ENCODE data around the gene TRIM15. TPM values are rescaled to one million over a fixed set of nuclear protein-coding genes. Genes with fewer than 3 reads are reported as not detected.
A peak's percentile ranks its signal among the peaks of the same experiment; 100 is the strongest.
"Not testable (repeated sequence)": the region's sequence is repeated elsewhere in the genome, so short reads cannot be mapped to it uniquely, and the experiment has no call there.

TRIM15 gene
- total RNA-seq (2014; rRNA removed; shearing (Covaris generic)): 0.04 TPM in 1 of 2 replicates, not detected in the other

DNA sequence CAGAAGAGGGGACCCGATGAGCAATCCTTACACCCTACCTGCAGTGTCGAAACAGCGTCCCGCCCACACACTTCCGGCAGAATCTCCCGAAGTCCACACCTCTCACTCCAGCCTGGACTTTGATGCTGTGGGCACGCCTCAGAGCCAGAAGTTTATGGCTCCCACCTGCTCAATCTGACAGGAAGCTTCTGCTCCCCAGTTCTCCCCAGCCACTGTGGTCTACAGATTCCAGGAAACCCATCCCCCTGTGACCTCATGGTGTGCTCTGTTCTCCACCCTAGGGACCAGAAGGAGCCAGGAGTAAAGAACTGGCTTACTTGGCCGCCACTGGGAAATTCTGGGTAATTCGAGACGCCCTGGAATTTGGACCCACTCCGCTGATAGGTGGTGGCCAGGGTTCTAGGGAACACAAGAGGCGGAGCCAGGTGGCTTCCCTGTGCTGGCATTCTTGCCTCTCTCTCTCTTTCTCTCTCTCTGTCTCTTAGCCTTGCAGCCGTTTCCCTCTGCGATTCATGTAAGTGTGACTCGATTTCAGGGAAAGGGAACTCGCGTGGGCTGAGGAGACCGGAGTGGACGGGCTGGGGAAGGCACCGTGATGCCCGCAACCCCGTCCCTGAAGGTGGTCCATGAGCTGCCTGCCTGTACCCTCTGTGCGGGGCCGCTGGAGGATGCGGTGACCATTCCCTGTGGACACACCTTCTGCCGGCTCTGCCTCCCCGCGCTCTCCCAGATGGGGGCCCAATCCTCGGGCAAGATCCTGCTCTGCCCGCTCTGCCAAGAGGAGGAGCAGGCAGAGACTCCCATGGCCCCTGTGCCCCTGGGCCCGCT lies at the start of gene TRIM15:
TSS of gene TRIM15 (plus strand) at position 457 of the 828 bp plus-strand sequence. CDS start at position 596, 139 bp downstream.
- DNase-seq (ENCODE audit: low spot score): no peak

DNA sequence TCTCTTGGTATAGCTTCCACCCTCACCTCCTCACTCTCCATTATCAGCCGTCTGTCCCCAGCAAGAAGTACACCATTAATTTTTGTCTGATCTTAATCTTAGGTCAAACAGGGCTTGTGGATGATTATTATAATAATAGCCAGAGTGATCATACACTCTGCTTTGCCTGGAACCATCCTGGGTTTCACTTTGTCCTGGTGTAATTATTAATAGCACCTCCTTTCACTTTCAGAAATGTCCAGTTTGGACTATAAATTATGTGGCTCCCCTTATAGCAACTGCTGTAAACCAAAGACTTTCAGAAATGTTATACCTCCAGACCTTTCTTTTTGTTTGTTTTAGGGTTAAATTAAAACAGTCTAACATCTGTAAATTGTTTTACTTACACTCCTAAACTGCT lies 49.5 kb upstream of the TRIM15 start:
- no peak for DNase-seq (ENCODE audit: low spot score)

DNA sequence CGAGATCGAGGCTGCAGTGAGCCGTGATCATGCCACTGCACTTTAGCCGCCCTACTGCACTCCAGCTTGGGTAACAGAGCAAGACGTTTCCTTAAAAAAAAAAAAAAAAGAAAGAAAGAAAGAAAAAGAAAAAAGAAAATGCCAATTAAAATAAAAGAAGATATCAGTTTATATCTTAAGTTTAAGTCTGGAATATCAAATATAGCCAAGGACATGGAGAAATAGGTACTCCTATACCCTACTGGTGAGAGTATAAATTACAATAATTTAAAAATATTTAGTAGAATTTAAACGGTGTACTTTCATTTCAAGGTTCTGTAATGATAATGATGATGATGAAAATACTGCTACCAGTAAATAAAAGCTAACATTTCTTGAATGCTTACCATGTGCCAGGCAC lies 46.6 kb upstream of the TRIM15 start:
- DNase-seq (ENCODE audit: low spot score): no peak

DNA sequence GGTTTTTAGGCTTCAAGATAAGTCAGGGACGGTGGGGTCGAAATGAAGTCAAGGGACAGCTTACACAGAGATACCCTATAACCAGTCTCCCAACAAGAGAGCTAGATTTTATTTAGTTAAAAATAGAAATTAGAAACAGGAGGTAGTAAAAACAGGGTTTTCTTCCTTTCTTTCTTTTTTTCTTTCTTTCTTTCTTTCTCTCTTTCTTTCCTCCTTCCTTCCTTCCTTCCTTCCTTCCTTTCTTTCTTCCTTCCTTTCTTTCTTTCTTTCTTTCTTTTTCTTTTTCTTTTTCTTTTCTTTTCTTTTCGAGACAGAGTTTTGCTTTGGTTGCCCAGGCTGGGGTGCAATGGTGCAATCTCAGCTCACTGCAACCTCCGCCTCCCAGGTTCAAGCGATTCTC lies 44.7 kb upstream of the TRIM15 start:
- DNase-seq (ENCODE audit: low spot score): not testable (repeated sequence)

DNA sequence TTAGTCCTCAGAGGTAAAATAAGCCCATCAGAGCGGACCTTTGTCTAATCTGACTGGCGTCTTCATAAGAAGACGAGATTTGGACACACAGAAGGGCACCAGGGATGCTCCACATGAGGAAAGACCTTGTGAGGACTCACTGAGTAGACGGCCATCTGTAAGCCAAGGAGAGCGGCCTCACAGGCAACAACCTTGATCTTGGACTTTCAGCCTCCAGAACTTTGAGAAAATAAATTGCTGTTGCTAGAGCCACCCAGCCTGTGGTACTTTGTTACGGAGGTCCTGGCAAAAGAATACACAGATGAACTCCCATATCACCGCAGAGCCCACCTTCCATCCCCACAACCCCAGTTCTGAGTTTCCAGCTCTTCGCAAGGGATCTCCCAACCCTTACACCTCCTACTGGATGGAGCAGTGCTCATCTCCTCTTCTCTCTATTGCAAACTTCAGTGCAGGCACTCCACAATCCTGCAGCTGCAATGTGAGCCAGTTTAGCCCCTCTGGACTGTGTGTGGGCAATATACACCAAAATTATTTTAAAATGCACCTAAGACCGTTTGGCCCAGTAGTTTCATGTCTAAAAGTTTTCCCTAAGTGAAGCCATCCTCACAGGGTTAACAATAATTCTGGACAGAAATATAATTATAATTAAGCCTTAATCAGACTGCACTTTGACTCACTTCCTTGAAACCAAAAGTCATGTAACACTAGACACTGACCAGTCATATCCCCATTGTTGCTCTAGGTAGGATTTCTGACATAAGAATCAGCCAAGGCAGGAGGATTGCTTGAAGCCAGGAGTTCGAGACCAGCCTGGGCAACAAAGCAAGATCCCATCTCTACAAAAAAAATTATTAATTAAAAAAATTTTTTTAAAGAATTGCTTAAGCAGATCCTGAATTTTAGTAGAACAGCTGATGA lies 41.6 kb upstream of the TRIM15 start:
- no peak for DNase-seq (ENCODE audit: low spot score)

DNA sequence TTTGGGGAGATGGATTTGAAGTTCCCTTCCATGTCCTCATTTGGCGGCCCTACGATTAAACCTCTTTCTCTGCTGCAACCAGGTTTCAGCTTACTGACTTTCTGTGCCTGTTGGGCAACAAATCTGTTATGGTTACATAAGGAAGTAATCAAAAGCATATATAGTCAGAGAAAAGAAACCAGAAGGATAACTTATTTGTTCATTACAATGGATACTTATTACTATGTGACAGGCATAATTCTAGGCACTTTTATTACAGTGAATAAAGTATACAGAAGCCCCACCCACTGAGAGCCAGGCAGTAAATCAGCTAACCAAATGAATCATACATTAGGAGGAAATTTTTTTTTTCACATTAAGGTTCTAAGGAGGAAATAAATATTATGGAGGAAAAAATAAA lies 40.8 kb upstream of the TRIM15 start:
- DNase-seq (ENCODE audit: low spot score): no peak

DNA sequence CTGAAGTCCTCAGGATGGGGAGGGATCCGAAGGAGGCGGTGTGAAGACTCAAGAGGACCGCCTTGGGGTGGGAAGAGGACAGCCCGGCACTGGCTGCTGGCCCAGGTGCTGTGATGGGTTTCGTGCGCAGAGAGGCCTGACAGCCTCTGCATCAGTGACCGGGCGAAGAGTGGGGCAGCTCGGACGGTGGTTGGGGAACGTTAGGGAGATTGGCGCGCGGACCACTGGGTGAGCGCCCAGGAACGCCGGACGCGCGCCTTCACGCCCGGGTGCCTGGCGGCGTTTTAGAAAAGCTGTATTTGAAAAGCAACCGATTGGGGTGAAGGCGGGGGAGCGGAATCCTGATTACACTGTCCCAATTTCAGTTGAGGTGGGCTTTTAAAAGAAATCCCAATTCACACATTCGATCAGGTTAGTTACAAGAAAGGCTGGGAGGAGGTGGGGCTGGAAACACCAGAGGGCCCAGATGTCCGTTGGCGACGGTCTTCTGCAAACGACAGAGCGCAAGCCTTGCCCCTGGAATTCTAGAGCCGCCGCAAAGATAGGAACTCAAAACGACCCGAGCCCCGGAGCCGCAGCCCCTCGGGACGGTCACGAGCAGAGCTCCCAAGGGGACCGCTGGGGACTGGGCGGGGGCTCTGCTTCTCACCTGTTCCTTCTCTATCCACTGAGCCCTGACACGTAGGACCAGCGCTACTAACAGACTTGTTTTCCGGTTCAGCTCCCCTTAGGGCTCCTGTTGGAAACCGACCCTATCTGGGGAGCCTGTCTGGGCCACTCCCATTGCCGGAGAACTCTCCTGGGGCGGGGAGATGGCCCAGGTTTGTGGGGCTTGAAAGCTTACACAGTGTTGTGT lies 35.9 kb upstream of the TRIM15 start:
- no peak for DNase-seq (ENCODE audit: low spot score)

DNA sequence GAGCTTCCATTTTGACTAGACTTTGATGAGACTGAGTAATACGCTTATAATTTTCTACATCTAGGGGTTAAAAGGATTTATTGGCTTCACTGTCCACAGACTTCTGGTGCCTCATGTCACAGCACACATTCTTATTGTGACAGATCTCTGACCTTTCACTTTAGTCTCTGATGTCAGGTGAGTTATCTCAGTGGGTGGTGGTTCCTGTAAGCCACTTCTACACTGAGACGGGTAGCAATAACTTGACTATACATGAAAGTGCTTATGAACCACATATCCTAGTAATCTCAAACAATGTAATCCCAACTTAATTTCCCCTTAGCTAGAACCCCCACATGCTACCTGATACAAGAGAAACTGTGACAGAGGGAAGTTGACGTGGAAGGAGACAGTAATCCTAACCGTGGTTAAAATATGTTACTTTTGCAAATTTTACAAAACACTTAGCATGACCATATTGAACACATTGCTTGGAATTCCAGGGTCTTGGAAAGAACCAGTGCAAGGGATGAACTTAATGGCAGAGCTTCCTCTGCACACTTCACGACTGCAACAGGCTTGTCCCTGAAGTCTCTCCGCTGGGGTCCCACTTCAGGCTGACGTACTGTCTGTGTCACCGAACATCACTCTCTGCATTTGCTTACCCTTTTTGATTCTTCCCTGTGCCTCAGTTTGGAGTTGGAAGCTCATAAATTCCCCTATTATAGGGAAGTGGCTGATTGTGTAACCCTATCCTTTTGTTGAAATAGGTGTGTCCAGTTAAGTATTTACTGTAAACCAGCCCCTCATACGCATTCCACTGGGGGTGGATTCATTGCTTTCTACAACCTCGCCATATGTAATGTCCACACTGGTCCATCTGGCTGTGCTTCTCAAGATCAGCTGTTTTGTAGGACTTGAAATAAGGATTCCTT lies 33.8 kb upstream of the TRIM15 start:
- peak; percentile 32 for DNase-seq (ENCODE audit: low spot score)

DNA sequence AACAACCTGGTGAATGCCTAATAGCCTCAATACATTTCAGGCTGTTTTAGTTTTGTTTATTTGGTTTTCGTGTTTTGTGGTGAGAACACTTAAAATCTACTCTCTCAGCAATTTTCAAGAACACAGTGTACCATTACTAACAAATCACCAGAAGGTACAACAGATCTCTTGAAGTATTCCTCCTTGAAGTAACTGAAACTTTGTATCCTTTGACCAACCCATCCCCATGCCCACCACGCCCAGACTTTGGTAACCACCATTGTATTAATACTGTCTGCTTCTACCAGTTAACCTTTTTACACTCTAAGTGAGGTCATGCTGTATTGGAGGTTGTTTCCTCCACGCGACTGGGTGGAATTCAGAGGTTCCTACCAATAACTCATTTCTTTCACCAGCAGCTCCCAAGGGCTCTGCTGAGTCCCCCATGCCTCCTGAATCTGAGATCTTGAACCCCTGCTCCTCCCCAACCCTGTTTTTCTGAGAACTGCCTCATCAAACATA lies 33.1 kb upstream of the TRIM15 start:
- DNase-seq (ENCODE audit: low spot score): no peak

DNA sequence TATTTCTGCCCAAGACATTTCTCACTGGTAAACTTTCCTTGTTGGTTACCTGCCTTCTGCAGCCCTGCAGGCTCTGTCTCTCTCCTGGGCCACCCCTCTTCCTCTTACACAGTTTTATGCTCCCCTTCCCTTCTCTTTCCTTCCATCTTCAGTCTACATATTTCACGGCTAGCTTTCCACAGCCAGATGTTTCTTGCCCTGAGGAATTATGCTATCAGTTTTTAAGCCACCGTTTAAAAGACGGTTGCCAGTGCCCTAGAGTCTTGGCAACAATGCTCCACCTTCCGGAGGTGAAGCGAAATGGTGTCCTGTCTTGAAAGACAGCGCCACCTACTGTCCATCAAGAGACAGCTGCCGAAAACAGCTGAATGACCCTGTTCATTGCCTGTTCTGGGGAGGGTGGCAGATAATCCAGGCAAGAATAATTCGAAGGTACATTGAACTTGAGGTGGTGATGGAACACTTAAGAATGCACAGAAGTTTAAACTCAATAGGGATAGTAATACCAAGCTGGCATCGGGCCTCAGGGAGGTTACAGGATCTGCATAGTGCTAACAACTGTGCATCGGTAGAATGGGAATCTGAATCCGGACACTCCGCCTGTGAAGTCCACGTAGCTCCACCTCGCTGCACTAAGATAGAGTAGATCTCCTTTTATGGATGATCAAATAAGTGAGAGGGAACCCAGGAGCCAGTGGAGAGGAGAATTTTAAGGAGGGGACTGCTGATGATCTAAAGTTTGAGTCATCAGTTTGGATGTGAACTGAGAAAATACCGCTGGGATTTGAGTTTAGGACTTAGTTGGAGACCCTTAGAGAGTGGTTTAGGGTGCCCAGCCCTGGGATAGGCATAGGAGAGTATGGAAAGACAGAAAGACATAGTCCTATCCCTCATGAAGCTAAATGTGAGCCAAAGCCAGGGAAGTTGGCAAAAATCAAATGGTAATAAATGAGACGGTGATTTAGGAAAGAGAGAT lies 32.2 kb upstream of the TRIM15 start:
- DNase-seq (ENCODE audit: low spot score): peak; percentile 90

DNA sequence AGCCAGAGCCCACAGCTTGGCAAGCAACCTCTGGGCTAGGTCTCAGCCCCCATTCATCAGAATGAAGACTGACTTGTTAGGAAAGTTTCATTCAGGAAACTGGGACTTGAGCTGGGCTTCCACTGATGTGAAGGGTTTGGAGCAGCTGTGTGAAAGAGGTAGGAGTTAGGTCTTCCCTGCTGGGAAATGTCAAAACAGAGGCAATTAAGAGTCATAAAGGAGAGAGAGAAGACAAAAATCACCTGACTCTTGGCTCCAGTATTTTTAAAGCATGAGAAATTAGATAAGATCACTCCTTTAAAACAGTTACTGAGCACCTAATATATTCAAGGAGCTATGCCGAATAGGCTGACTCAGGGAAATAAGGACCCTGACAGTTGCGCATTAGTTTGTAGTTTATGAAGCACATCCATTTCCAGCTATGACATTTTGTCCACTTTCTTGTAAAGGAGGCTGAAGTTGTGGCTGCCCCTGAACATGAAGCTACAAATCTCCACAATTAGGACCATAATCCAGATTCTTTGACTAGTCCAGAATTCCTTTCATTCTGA lies 31.3 kb upstream of the TRIM15 start:
- DNase-seq (ENCODE audit: low spot score): no peak

DNA sequence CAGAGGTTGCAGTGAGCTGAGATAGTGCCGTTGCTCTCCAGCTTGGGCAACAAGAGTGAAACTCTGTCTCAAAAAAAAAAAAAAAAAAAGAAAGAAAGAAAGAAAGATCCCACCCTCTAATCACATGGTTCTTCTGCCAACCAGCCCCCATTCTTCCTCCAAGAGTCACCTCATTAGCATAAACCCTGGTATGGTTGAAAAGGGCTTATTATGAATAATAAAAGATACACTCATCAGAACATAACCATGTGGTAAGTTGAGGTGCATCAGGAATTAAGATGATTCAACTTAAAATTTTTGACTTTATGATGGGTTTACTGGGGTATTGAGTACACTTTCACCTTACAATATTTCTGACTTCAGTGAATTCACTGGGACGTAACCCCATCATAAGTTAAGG lies 28.2 kb upstream of the TRIM15 start:
- no peak for DNase-seq (ENCODE audit: low spot score)

DNA sequence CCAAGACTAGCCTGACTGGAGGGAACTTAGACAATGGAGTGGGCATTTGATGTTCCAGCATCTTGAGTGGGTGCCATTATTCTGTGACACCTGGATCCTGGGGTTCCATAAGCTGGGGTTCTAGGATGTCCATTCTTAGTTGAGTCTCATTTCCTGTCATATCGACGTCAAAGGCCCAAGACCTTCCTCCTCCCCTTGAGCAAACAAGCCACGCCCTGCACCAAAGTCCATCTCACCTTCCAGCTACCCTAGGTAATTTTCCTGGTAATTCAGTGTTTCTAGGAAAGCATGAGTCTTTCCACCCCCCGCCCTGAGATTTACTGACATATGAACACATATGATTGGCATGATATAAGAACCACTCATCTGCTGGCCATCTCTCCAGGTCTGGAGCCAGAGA lies 27.6 kb upstream of the TRIM15 start, which contains the start of gene TRIM40:
TSS of gene TRIM40 (plus strand) at position 384 of the 400 bp plus-strand sequence. CDS start 897 bp downstream, outside the sequence.
- DNase-seq (ENCODE audit: low spot score): no peak

DNA sequence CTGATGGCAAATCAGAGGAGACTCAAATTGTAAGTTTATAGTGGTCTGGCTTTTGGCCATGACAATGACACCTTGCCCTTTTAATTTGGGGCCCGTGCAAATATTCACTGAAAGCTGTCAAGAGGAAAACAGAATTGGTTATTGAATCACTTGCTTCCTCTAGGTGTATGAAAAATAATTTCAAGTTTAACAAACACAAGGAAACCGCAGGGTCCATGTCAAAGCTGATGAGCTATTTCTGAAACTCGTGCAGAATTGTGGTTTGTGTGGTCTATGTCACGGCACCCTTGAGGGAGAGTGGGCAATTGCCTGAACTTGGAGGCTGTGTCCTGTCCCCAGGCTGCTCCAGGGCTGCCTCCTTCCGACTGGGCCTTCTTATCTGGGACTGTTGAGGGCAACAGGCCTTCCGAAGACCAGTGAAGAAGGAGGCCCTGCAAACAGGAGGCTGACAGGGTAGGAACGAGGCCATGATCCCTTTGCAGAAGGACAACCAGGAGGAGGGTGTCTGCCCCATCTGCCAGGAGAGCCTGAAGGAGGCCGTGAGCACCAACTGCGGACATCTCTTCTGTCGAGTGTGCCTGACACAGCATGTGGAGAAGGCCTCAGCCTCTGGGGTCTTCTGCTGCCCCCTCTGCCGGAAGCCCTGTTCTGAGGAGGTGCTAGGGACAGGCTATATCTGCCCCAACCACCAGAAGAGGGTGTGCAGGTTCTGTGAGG lies 26.6 kb upstream of the TRIM15 start:
- no peak for DNase-seq (ENCODE audit: low spot score)

DNA sequence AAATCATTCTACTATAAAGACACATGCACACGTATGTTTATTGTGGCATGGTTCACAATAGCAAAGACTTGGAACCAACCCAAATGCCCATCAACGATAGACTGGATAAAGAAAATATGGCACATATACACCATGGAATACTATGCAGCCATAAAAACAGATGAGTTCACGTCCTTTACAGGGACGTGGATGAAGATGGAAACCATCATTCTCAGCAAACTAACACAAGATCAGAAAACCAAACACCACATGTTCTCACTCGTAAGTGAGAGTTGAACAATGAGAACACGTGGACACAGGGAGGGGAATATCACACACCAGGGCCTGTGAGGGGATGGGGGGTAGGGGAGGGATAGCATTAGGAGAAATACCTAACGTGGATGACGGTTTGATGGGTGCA lies 23.1 kb upstream of the TRIM15 start:
- not testable (repeated sequence) for DNase-seq (ENCODE audit: low spot score)

DNA sequence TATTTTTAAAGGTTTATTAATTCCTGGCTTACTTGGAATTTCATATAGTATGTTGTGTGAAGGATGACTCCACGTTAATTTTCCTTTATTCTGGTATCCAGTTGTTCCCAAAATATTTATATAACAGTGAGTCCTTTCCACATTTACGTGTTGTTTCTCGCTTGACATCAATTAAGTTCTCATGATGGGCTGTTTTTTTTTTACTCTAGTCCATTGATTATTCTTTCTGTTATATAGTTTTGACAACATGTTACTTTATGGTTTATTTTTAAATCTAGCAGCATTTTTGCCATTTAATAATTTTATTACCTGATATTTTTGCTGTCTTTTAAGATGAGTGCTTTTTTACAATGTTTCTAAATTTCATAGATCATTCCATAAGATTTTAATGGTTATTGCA lies 20.7 kb upstream of the TRIM15 start:
- no peak for DNase-seq (ENCODE audit: low spot score)

DNA sequence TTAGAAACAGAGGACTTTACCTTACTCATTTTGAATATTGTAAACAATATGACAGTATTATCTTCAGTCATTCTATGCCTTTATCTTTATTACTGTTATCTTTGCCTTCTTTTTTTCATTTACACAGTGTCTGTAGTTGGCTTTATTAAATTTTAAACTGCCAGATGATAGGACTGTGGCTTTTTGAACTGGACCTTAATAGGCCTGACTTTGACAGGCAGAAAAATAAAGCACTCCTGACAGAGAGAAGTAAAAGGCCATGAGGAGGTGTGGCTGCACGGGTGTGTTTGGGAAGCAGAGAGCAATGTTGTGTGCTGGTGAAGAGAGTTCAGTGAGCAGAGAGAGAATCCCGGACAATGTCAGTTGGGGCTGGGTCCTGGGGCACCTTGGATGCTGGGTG lies 19.6 kb upstream of the TRIM15 start:
- DNase-seq (ENCODE audit: low spot score): no peak

DNA sequence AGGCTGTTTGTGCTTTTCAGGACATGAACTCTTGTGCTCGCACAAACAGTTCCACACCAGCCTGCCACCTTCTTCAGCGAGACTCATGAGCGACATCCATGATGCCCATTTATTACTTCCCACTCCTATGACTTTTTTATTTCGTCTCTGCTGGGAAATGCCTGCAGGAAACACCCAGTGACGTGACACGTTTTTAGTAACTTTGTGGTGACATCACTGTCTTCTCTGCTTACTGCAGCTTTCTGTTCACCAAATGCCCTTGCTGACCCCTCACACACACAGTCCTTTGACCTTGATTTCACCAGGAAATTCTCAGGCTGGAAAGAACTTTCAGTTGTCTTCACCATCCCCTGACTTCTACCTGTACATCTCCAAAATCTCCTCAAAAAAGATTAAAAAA lies 18.5 kb upstream of the TRIM15 start:
- DNase-seq (ENCODE audit: low spot score): no peak

All from H4 (cell line).